ENCODE measurements around the gene EML2.

The EML2 gene

DNA sequence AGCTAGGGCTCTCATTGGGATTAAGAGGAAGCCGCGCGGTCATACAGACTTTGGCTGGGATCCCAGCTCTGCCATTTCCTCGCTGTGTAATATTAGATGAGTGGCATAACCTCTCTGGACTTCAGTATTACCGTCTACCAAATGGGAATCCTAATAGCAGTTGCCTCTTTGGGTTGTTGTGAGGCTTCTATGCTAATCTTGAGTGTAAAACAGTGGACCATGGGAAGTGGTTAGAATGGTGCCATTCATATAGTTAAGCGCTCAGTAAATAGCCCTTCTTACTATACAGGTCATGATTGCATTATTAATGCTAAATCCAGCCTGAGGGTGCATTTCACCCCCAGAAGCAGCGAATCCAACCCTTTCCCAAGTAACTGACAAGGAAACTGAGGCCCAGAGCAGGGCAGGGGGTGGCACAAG, 54.0 kb downstream of the EML2 start:
- FAIRE-seq: no peak

DNA sequence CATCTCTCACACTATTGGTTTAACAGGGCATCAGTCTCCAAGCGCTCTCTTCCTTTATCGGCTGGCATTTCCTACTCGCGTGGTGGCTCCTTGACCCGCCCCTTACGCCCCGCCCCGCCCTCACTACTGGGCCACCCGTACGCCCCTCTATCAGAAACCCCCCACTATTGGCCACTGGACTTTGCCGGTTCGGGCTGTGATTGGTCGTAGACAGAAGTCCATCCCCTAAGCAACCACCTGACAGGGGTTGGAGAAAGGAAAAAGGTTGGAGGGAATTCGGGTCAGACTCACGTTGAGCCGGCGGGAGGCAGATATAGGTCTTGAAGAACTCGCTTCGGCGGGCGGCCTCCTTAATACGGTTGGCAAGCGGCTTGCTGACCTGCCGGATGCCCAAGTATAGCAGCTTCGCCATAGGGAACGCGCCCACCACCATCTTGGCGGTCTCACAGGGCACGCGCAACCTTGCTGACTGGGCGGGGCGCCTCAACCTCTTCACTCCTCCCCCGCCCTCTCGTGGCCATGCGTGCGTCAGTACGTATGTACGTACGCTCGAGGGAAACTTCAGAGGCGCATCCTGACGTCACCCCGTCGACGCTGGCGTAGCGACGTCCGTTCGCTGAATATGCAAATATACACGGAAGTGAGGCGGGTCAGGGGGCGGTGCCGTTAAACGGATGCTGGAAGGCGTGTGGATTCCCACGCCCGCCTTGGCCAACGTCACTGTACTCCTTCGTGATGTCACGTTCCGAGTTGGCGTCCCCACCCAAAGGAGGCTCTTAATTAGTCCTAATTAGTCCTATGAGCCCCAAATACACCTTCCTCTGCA, 54.7 kb downstream of the EML2 start, which contains the start of gene OPA3:
Gene OPA3 (minus strand): TSS at position 471 of the 826 bp plus-strand sequence. CDS start 38 bp downstream, at position 433.
- FAIRE-seq: peak; percentile 80

DNA sequence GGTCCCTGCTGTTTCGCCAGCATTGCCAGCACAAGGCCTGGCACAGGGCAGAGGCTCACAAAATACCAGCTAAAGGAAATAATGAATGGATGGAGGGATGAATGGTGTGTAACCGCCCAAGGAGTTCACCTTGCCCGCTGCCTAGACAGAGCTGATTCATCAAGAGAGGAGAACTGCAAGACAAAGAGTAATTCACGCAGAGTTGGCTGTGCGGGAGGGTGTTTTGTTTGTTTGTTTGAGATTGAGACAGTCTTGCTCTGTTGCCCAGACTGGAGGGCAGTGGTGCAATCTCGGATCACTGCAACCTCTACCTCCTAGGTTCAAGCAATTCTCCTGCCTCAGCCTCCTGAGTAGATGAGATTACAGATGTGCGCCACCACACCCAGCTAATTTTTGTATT, 57.6 kb downstream of the EML2 start:
- no peak for FAIRE-seq

DNA sequence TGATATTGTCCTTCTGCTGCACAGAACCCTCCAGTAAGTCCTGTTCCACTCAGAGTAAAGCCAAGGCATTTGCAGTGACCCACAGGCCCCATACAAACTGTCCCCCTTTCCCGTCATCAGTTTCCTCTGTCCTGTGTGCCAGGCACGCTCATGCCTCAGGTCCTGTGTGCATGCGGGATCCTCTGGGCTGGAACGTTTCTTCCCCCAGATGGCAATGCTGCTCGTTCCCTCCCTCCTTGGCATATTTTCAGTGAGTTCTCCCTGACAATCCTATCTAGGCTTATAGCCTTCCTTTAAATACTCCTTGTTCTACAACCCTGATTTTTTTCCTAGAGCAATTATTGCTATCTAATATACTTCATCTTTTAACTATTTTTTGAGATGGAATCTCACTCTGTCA, 60.3 kb downstream of the EML2 start:
- FAIRE-seq: no peak

DNA sequence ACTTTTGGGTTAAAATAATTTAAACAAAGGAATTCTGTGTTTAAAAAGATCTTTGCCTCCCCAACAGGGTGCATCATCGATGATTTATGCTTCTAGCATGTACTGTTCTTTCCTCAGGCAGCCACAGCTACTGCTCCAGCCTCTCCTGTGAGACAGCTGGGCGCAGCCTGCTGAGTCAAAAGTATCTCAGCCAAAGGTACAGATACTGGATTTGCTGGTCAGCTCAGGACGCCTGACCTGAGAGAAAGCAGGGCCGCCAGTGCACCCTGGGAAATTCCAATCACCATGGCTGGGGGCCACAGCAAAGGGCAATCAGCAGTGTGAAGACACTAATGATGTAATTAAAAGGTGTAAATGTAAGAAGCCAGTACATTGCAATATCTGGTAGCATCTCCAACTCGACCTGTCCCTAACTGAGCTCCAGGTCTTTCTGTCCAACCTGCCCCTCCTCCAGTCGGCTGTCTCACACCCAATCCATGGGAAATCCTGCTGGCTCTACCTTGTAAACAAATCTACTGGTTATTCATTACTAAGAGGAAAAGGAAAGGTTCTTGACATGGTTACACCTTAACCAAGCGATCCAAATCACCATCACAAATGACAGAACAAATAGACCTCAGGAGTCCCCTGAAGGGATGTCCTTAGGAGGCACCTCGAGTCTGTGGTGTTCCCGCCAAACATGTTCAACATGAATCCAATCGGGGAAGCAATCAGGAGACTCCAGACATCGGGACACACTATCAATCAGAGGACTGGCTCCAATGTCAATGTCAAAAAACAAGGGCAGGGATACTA, 61.9 kb downstream of the EML2 start:
- no peak for FAIRE-seq

DNA sequence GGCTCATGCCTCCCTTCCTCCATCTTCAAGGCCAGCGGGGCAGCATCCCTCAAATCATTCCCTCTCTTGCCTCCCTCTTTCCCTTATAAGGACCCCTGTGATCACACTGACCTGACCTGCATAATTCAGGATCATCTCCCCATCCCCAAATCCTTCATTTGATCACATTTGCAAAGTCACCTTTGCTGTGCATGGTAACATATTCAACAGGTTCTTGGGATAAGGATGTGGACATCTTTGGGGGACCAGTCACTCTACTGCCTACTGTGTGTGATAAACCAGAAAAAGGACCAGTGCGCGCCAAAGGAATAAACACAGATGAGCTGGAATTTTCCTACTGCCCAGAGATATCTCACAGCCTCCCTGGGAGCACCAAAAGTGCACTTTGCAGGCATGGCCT, 62.5 kb downstream of the EML2 start:
- FAIRE-seq: no peak

DNA sequence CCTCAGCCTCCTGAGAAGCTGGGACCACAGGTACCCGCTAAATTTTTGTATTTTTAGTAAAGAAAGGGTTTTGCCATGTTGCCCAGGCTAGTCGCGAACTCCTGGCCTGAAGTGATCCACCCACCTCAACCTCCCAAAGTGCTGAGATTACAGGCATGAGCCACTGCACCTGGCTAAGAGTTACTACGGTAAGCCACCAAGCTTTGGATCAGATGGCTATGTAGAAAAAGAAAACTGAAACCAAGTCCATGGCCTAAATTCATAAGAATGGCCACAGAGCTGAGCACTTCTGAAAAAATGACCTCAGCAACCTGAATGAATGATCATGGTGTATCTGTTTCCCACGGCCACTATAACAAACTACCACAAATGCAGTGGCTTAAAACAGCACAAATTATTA, 64.0 kb downstream of the EML2 start:
- no peak for FAIRE-seq

DNA sequence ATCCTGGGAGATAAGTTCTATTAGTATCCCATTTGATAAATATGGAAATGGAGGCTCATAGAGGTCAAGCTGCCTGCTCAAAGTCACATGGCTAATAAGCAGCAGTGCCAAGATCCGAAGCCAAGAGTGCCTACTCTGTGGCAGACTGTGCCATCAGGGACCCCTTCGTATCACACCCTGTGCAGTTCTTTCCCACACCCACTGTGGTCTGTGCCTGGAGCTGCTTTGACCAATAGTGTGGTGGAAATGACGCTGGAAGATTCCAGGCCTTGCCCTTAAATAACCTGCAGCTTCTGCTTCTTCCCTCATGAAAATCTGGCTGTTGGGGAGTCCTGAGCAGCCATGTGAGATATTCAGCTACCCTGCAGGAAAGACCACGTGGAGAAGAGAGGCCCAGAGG, 64.7 kb downstream of the EML2 start:
- no peak for FAIRE-seq

DNA sequence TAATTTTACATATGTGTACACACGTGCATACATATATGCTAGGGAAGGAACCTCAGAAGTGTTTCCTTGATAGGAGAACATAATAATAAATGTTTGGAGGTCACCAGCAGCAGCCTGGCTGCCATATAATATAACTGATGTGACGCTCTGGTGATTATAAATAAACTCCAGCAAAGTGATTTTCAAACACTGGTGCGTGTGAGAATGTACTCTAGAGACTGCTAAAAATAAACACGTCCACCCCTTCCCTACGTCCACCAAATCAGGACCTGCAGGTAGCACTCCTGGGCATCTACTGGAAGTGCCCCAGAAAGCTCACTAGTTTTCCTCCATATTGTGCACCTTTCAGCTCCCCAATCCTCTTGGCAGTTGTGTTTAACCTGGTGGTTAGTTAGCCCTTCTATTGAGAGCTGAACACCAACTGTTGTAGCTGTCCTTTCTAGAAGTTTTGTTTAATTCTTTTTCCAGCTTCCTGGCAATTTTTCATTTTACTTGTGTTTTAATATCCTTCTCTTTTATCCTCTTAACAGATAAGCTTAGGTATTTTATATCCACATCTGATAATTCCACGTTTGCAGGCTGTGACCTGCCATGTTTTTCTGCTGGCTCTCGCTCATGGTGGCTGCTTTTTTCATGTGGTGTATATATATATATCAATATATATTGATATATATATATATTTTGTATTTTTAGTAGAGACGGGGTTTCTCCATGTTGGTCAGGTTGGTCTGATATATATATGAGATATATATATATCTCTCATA, 67.6 kb downstream of the EML2 start:
- FAIRE-seq: no peak

DNA sequence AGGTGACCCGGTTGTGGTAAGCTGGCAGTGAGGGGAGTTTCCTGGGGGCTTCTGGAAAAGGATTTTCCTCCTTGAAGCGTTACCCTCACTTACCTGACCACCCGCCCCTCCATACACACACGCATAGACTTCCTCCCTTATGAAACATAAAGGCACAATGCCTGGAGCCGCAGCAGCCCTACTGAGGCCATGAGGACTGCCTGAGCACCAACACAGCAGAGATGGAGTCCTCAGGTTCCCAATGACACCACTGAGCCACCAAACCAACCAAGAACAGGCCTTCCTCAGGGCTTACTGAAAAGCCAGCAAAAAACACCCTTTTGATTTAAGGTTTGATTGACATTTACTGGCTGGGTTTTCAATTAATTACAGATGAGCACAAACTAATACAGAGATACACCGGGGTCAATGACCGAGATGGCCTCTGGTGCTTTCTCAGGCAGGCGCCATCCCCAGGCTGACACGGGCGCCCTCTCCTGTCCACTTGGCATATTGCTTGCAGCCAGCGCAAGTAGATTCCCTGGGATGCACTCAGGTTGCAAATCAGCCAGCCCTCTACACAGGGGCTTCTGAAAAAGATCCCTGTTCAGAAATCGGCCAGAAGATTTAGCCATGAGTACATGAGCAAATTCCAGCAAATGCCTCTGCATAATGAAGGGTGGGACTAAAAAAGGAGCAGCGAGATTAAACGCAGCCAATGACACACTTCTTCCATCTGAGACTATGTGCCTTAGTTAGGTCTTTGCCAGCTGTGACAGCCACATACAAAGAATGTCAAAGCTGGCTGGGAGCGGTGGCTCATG, 69.4 kb downstream of the EML2 start:
- FAIRE-seq: no peak

DNA sequence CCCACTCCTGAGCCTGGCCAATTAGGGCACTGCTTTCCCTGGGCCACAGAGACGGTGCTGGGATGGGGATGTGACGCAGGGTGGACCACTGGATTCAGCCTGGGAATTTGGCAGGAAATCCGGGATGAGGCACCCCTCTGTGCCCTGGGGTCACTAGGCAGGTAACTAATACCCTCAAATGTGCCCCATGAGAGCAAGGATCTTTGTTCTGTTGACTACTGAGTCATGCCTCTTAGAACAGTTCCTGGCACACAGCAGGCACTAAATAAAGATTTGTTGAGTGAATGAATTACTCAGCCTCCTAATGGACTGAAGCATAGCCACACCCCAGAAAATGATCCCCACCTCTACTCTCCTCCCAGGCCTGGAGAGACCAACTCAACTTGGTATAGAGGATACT, 70.5 kb downstream of the EML2 start:
- no peak for FAIRE-seq

DNA sequence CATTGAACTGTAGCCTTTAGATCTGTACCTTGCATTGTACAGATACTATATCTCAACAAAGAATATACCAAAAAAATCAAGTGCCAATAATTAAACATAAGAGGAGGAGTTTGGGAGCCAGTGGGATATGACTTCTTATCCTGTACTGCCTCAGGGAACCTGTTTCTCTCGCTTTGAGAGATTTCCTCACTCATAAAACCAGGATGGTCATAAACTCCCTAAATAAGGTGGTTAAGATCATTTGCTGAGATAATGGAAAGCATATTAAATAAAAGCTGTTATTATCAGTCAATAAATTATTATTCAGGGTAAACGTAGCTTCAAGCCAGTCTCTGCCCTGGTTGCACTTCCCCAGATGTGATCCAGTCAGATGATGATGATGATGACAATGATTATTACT, 71.6 kb downstream of the EML2 start:
- no peak for FAIRE-seq

DNA sequence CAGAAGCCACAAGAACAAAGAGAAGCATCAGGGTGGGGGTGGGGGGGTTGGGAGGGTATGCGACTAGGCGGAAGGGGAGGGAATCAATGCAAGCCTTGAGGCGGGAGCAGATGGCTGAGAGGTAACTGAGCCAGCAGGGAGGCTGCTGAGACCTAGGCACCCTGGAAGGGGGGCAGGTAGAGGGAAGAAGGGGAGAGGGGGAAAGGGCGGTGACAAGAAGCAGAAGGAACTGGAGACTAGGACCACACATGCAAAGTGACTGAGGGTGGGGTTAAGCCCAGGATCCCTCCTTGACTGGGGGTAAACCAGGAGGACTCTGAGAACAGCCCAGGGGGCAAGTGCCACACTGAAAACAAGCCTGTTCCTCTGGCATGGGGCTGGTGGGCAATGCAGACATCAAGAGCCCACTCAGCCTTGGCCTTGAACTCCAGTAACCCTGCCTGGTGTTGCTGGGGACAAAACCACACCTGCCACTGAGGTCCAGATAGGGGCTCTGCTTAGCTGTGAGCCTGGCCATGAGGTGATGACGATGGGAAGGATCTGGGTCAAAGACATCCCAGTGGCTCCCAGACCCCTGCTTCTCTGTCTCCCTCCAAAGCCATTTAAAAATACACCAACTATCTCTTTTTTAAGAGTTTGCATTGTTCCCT, 74.9 kb downstream of the EML2 start:
- FAIRE-seq: no peak

DNA sequence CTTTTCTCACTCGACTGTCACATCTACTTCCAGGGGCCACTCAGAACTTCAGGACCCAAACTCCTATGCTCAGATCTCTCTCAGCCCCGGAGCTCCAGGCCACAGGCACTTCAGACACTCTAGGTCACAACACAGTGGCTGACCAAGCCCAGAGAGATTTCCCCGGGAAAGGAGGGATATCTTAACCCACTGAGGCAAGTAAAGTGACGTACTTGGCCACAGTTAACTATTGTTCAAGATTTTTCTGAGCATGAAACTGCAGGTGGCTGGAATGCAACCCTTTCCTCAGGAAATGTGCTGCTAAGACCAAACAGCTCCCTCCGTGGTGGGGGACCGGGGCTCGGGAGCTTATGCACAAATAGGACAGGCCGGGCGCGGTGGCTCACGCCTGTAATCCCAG, 78.5 kb downstream of the EML2 start:
- FAIRE-seq: no peak

DNA sequence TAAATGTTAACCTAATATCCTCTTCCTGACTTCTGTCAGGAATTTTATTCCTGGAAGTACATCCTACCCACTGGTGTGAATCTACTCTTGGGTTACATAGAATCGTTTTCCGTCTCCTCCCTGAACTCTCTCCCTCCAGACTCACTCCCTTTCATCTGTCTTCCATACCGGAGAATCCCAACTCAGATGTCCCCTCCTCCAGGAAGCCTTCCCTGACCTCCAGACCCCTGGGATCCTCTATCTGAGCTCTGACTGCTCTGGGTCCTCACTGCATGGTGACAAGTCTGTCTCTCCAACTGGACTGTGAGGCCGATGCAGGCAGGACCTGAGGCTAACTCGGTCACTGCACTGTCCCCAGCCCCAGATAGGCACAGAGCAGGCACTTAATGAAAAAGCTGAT, 79.2 kb downstream of the EML2 start:
- FAIRE-seq: no peak

Data from colon (tissue), 2 donors.